Thymus (tissue), 11 donors: ENCODE results near the gene ENTPD3. TPM values are rescaled to one million over a fixed set of nuclear protein-coding genes. Genes with fewer than 3 reads are reported as not detected.

Source experiments
- DNase-seq, 9 donors: peaks; one replicate each; pipeline ENCODE4 v3.0.0-alpha.2; 2013; ENCODE audit warnings: low spot score in 9 of 9, low read depth in 6 of 9, missing footprints in 1 of 9
- H3K27ac ChIP-seq, 2 donors: one replicate each; pipeline ENCODE4 v1.5.1; 2013; ENCODE audit warnings: control low read depth in 1 of 2, low read depth in 1 of 2, low read length in 1 of 2, mild to moderate bottlenecking in 1 of 2, moderate library complexity in 1 of 2
- H3K27me3 ChIP-seq, 2 donors: one replicate each; pipeline ENCODE4 v1.5.1; 2013; ENCODE audit warnings: low read length in 1 of 2; ENCODE audit not compliant: control insufficient read depth in 2 of 2, insufficient read depth in 1 of 2
- H3K36me3 ChIP-seq, 2 donors: one replicate each; pipeline ENCODE4 v1.5.1; 2013; ENCODE audit warnings: low read length in 1 of 2, mild to moderate bottlenecking in 1 of 2, moderate library complexity in 1 of 2; ENCODE audit not compliant: control insufficient read depth in 2 of 2, insufficient read depth in 2 of 2
- H3K4me1 ChIP-seq, 2 donors: one replicate each; pipeline ENCODE4 v1.5.1; 2013; ENCODE audit warnings: low read length in 2 of 2; ENCODE audit not compliant: control insufficient read depth in 2 of 2, insufficient read depth in 2 of 2
- H3K4me3 ChIP-seq, 2 donors: one replicate each; pipeline ENCODE4 v1.5.1; 2013; ENCODE audit warnings: low read length in 2 of 2, control low read depth in 1 of 2, mild to moderate bottlenecking in 1 of 2
- H3K9me3 ChIP-seq, 2 donors: one replicate each; pipeline ENCODE4 v1.5.1; 2013; ENCODE audit warnings: low read length in 1 of 2, mild to moderate bottlenecking in 1 of 2; ENCODE audit not compliant: control insufficient read depth in 2 of 2, insufficient read depth in 1 of 2
- WGBS: extraction: QIAGEN DNeasy Blood & Tissue Kit; methylation state at CpG from one replicate; pipeline ENCODE4 v1.1.7; 2013; 5-methylcytosine and 5-hydroxymethylcytosine counted together
- polyA plus RNA-seq: library from polyadenylated mRNA; stranded (reverse); fragments of 200-250 nt; gene quantifications from one replicate; pipeline ENCODE4 v1.2.3, GENCODE V29; 2013
- total RNA-seq: library from RNA; stranded (reverse); fragments of 120-200 nt; gene quantifications from one replicate; pipeline ENCODE4 v1.2.4, GENCODE V29; 2013
- donor health status: healthy.

The ENTPD3 gene
- total and polyA plus RNA-seq, 2 donors: 1.0 to 1.2 TPM

GRCh38 chr3:40427045-40427669 is 40.2 kb downstream of the ENTPD3 start:
- Histone ChIP-seq H3K4me3 (no peak overlapping the region), H3K4me1 (no peaks in the 10 kb centered on the region), H3K36me3 (no peaks in the 10 kb centered on the region), H3K27ac (no peak overlapping the region), H3K9me3 (no peaks in the 10 kb centered on the region), H3K27me3 (peaks cover 0 to 10% of the 10 kb centered on the region in 2 donors)
- no peak for DNase-seq
- WGBS: 97% methylated on average over 8 of the region's 8 CpGs

GRCh38 chr3:40432793-40433192 is 45.8 kb downstream of the ENTPD3 start:
- Histone ChIP-seq H3K36me3 (no peaks in the 10 kb centered on the region), H3K4me1 (no peaks in the 10 kb centered on the region), H3K4me3 (no peak overlapping the region), H3K9me3 (no peaks in the 10 kb centered on the region), H3K27me3 (peaks cover 0 to 3% of the 10 kb centered on the region in 2 donors), H3K27ac (no peak overlapping the region)
- no peak for DNase-seq
- WGBS: 95% methylated on average over 2 of the region's 2 CpGs

- Histone ChIP-seq H3K4me1 (no peaks in the 10 kb centered on the region), H3K4me3 (no peak overlapping the region), H3K36me3 (no peaks in the 10 kb centered on the region), H3K9me3 (no peaks in the 10 kb centered on the region), H3K27ac (no peak overlapping the region), H3K27me3 (no peaks in the 10 kb centered on the region)
- no peak for DNase-seq
- 86% methylated on average over 5 of the region's 5 CpGs for WGBS
These were observed 50.9 kb downstream of the ENTPD3 start for GRCh38 chr3:40437889-40438288.

GRCh38 chr3:40445062-40445461 is 58.1 kb downstream of the ENTPD3 start:
- Histone ChIP-seq H3K9me3 (no peaks in the 10 kb centered on the region), H3K4me3 (no peak overlapping the region), H3K27ac (no peak overlapping the region), H3K27me3 (no peaks in the 10 kb centered on the region), H3K36me3 (no peaks in the 10 kb centered on the region), H3K4me1 (no peaks in the 10 kb centered on the region)
- 97% methylated on average over 9 of the region's 9 CpGs for WGBS
- DNase-seq: no peak

GRCh38 chr3:40445880-40446279 is 58.9 kb downstream of the ENTPD3 start:
- H3K9me3 ChIP-seq: no peaks in the 10 kb centered on the region
- no peak overlapping the region for H3K27ac ChIP-seq
- no peaks in the 10 kb centered on the region for H3K4me1 ChIP-seq
- DNase-seq: no peak
- H3K27me3 ChIP-seq: no peaks in the 10 kb centered on the region
- H3K36me3 ChIP-seq: no peaks in the 10 kb centered on the region
- WGBS: 92% methylated on average over 4 of the region's 4 CpGs
- H3K4me3 ChIP-seq: no peak overlapping the region

GRCh38 chr3:40450438-40450837 is 63.5 kb downstream of the ENTPD3 start:
- Histone ChIP-seq H3K4me3 (no peak overlapping the region), H3K27ac (no peak overlapping the region), H3K9me3 (no peaks in the 10 kb centered on the region), H3K4me1 (peaks cover 9 to 14% of the 10 kb centered on the region in 2 donors), H3K27me3 (no peaks in the 10 kb centered on the region), H3K36me3 (no peaks in the 10 kb centered on the region)
- no peak for DNase-seq
- WGBS: 96% methylated on average over 2 of the region's 2 CpGs

- Histone ChIP-seq H3K4me1 (peaks cover 12 to 14% of the 10 kb centered on the region in 2 donors), H3K36me3 (no peaks in the 10 kb centered on the region), H3K4me3 (no peak overlapping the region), H3K27me3 (no peaks in the 10 kb centered on the region), H3K27ac (no peak overlapping the region), H3K9me3 (peaks cover 0 to 1% of the 10 kb centered on the region in 2 donors)
- no peak for DNase-seq
These were observed 64.6 kb downstream of the ENTPD3 start for GRCh38 chr3:40451551-40451950.

- Histone ChIP-seq H3K4me1 (peaks cover 13 to 14% of the 10 kb centered on the region in 2 donors), H3K27ac (no peak overlapping the region), H3K27me3 (no peaks in the 10 kb centered on the region), H3K36me3 (no peaks in the 10 kb centered on the region), H3K4me3 (peak overlapping the region in 1 of 2 donors; percentile 59), H3K9me3 (peaks cover 0 to 2% of the 10 kb centered on the region in 2 donors)
- WGBS: 100% methylated on average over 1 of the region's 1 CpG
- no peak for DNase-seq
These were observed 65.1 kb downstream of the ENTPD3 start for GRCh38 chr3:40452057-40452456.

- 8% methylated on average over 7 of the region's 7 CpGs for WGBS
- Histone ChIP-seq H3K9me3 (peaks cover 0 to 2% of the 10 kb centered on the region in 2 donors), H3K4me1 (peaks cover 13 to 14% of the 10 kb centered on the region in 2 donors), H3K27me3 (no peaks in the 10 kb centered on the region), H3K27ac (peak overlapping the region; percentile 92 to 94), H3K4me3 (peak overlapping the region; percentile 59 to 87), H3K36me3 (no peaks in the 10 kb centered on the region)
- DNase-seq: peak in 1 of 9 donors; percentile 29
These were observed 65.5 kb downstream of the ENTPD3 start for GRCh38 chr3:40452562-40452875.
